OCI-LY1 (cell line): ENCODE results near the gene SUPT3H.

Experiments
- H2AFZ ChIP-seq: fragments of 200-600 bp; sonication (generic), shearing (Covaris generic); 2 replicates; pipeline ENCODE4 v1.6.0; 2014; ENCODE audit warnings: antibody characterized with exemption, mild to moderate bottlenecking, low read length
- H3F3A ChIP-seq: fragments of 200-600 bp; sonication (generic), shearing (Covaris generic); 2 replicates; pipeline ENCODE4 v1.6.0; 2014; ENCODE audit warnings: mild to moderate bottlenecking, antibody characterized with exemption, low read length, moderate library complexity; ENCODE audit not compliant: insufficient read depth
- H3K27ac ChIP-seq: fragments of 200-600 bp; sonication (generic); 2 replicates; pipeline ENCODE4 v1.5.1; 2014; ENCODE audit warnings: low read length, mixed run types, mild to moderate bottlenecking, low read depth; ENCODE audit not compliant: poor library complexity, severe bottlenecking
- H3K27me3 ChIP-seq: fragments of 200-600 bp; sonication (generic); 2 replicates; pipeline ENCODE4 v1.6.0; 2014; ENCODE audit warnings: antibody characterized with exemption, mild to moderate bottlenecking, low read length, moderate library complexity; ENCODE audit not compliant: insufficient read depth
- H3K36me3 ChIP-seq: fragments of 200-600 bp; sonication (generic); 2 replicates; pipeline ENCODE4 v1.6.1; 2014; ENCODE audit warnings: mild to moderate bottlenecking, antibody characterized with exemption, low read length, moderate library complexity, mixed read lengths; ENCODE audit not compliant: insufficient read depth
- H3K4me1 ChIP-seq: fragments of 200-600 bp; sonication (generic); 2 replicates; pipeline ENCODE4 v1.5.1; 2014; ENCODE audit warnings: mild to moderate bottlenecking, low read length, moderate library complexity; ENCODE audit not compliant: insufficient read depth, severe bottlenecking
- H3K4me2 ChIP-seq: fragments of 200-600 bp; sonication (generic), shearing (Covaris generic); 2 replicates; pipeline ENCODE4 v1.6.1; 2014; ENCODE audit warnings: low read length
- H3K4me3 ChIP-seq: fragments of 200-600 bp; sonication (generic); 2 replicates; pipeline ENCODE4 v1.5.1; 2014; ENCODE audit warnings: low read length, low read depth, mild to moderate bottlenecking, mixed read lengths; ENCODE audit not compliant: poor library complexity, severe bottlenecking
- H3K79me2 ChIP-seq: fragments of 200-600 bp; shearing (Covaris generic); 2 replicates; pipeline ENCODE4 v1.6.1; 2016; ENCODE audit warnings: mixed run types, low read length, mixed read lengths; ENCODE audit not compliant: insufficient read depth
- H3K9ac ChIP-seq: fragments of 200-600 bp; sonication (generic), shearing (Covaris generic); 2 replicates; pipeline ENCODE4 v1.6.1; 2014; ENCODE audit warnings: mild to moderate bottlenecking, low read length, mixed read lengths
- H3K9me2 ChIP-seq: fragments of 200-600 bp; sonication (generic), shearing (Covaris generic); 2 replicates; pipeline ENCODE4 v1.6.1; 2014; ENCODE audit warnings: low read depth, mild to moderate bottlenecking, low read length, mixed read lengths
- H3K9me3 ChIP-seq: fragments of 200-600 bp; shearing (Covaris generic); 2 replicates; pipeline ENCODE4 v1.6.1; 2014; ENCODE audit warnings: low read length, mixed read lengths
- H4K20me1 ChIP-seq: fragments of 200-600 bp; sonication (generic), shearing (Covaris generic); 2 replicates; pipeline ENCODE4 v1.6.0; 2016; ENCODE audit warnings: mild to moderate bottlenecking, low read length; ENCODE audit not compliant: insufficient read depth
- EZH2 ChIP-seq: fragments of 200-600 bp; sonication (generic), shearing (Covaris generic); IDR thresholded peaks from 2 replicates; pipeline ENCODE4 v1.8.0; 2017; ENCODE audit warnings: borderline replicate concordance, mixed run types, mild to moderate bottlenecking, antibody characterized with exemption, low read length, moderate library complexity, mixed read lengths
- TF ChIP-seq, protein P1 (sequence below): fragments of 200-600 bp; sonication (generic), shearing (Covaris generic); IDR thresholded peaks from 2 replicates; pipeline ENCODE4 v1.5.1; 2017; ENCODE audit warnings: mild to moderate bottlenecking, antibody characterized with exemption, low read length, moderate library complexity, mixed read lengths

Gene SUPT3H

DNA sequence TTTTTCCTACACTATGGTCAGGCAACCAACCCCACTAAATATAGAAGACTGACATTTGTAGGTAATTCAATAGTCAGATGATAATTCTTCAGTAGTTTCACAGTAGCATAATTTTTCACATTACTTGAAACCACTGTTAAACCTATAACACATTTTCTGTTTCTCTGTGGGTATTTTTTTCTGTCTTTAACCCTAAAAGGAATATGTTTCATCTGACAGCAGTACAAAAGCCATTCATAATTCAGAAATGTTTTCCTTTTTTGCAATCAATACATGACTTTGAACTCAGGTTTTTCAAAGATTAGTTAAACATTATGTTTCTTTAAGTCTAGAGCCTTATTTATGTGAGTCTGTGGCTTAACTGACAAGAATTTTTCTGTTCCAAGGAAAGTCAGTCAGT, 178.2 kb downstream of the SUPT3H start:
- no peaks in the 10 kb centered on the region for H3K9me3 ChIP-seq
- H3K4me2 ChIP-seq, result no peak overlapping the region
- no peak overlapping the region for H3K27ac ChIP-seq
- no peaks in the 10 kb centered on the region for H3K79me2 ChIP-seq
- H3K27me3 ChIP-seq, result no peaks in the 10 kb centered on the region
- H2AFZ ChIP-seq, result no peak overlapping the region
- H3F3A ChIP-seq, result no peaks in the 10 kb centered on the region
- no peaks in the 10 kb centered on the region for H3K4me1 ChIP-seq
- H3K9me2 ChIP-seq, result no peaks in the 10 kb centered on the region
- no peaks in the 10 kb centered on the region for H3K36me3 ChIP-seq
- no peak overlapping the region for H3K9ac ChIP-seq
- H3K4me3 ChIP-seq, result no peak overlapping the region
- no peaks in the 10 kb centered on the region for H4K20me1 ChIP-seq
- TF ChIP-seq, protein P1, sequence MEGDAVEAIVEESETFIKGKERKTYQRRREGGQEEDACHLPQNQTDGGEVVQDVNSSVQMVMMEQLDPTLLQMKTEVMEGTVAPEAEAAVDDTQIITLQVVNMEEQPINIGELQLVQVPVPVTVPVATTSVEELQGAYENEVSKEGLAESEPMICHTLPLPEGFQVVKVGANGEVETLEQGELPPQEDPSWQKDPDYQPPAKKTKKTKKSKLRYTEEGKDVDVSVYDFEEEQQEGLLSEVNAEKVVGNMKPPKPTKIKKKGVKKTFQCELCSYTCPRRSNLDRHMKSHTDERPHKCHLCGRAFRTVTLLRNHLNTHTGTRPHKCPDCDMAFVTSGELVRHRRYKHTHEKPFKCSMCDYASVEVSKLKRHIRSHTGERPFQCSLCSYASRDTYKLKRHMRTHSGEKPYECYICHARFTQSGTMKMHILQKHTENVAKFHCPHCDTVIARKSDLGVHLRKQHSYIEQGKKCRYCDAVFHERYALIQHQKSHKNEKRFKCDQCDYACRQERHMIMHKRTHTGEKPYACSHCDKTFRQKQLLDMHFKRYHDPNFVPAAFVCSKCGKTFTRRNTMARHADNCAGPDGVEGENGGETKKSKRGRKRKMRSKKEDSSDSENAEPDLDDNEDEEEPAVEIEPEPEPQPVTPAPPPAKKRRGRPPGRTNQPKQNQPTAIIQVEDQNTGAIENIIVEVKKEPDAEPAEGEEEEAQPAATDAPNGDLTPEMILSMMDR, result no peak
- no peak for TF ChIP-seq EZH2

DNA sequence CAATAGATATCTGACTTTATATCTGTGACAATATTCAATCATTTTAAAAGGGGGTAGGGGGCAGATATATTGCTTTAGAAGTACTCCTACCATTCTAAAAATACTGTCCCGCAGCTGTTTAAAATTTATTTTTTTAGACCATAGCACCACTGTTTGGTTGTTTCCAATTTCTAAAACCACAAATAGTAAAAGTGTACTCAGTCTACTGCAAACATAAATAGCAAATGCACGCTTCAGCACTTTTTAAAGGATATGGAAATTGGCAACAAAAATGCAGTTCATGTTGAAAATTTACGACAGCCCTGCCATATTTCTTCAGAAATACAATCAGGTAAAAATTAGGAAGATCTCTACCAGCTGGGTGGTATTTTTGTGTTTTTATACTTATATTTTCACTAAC, 181.6 kb downstream of the SUPT3H start:
- Histone ChIP-seq H4K20me1 (no peaks in the 10 kb centered on the region), H2AFZ (no peak overlapping the region), H3F3A (no peaks in the 10 kb centered on the region), H3K4me1 (no peaks in the 10 kb centered on the region), H3K9me3 (no peaks in the 10 kb centered on the region), H3K4me3 (no peak overlapping the region), H3K79me2 (no peaks in the 10 kb centered on the region), H3K27ac (no peak overlapping the region), H3K9me2 (no peaks in the 10 kb centered on the region), H3K4me2 (no peak overlapping the region), H3K36me3 (no peaks in the 10 kb centered on the region), H3K9ac (no peak overlapping the region), H3K27me3 (no peaks in the 10 kb centered on the region)
- TF ChIP-seq, protein P1, result no peak
- no peak for TF ChIP-seq EZH2

DNA sequence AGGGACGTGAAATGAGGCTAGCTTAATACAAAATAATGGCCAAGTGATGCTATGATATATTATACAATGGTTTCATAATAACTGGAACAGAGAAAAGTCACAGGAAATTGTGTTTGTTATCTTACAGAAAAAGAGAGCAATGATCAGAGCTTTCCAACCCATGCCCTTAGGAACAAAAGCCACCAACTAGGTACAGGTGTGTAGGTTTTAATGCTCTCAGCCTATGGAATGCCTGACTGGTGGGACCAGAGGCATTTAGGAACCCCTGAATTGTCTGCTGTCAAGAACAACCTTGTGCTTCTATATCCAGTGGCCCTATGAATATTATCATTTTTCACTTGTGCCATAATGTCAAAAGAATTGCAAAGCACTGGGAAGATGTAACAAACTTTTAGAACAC, 182.6 kb downstream of the SUPT3H start:
- no peaks in the 10 kb centered on the region for H3K9me2 ChIP-seq
- no peak overlapping the region for H3K27ac ChIP-seq
- H3K4me2 ChIP-seq, result no peak overlapping the region
- TF ChIP-seq, protein P1, result no peak
- TF ChIP-seq EZH2, result no peak
- H3K4me1 ChIP-seq, result no peaks in the 10 kb centered on the region
- H3K27me3 ChIP-seq, result no peaks in the 10 kb centered on the region
- no peaks in the 10 kb centered on the region for H4K20me1 ChIP-seq
- no peaks in the 10 kb centered on the region for H3K79me2 ChIP-seq
- no peak overlapping the region for H2AFZ ChIP-seq
- H3K9ac ChIP-seq, result no peak overlapping the region
- H3K36me3 ChIP-seq, result no peaks in the 10 kb centered on the region
- H3F3A ChIP-seq, result no peaks in the 10 kb centered on the region
- no peaks in the 10 kb centered on the region for H3K9me3 ChIP-seq
- H3K4me3 ChIP-seq, result no peak overlapping the region
